Coronary artery (tissue), 2 donors: Measurements from ENCODE around the gene RP2.

Source experiments
- DNase-seq: peaks from one replicate; pipeline ENCODE4 v3.0.0-alpha.2; 2017; ENCODE audit warnings: low spot score
- H3K27ac ChIP-seq, 2 donors: fragments of 200-600 bp; sonication (generic); one replicate each; pipeline ENCODE4 v1.5.1; 2016 to 2019
- H3K4me3 ChIP-seq: fragments of 200-600 bp; sonication (generic); 2 replicates; pipeline ENCODE4 v1.5.1; 2016; ENCODE audit warnings: mild to moderate bottlenecking, moderate library complexity
- TF ChIP-seq, protein P1 (sequence below): fragments of 200-600 bp; sonication (generic); IDR thresholded peaks from one replicate; pipeline ENCODE4 v1.5.1; 2019; ENCODE audit warnings: antibody characterized with exemption

RP2 gene

DNA sequence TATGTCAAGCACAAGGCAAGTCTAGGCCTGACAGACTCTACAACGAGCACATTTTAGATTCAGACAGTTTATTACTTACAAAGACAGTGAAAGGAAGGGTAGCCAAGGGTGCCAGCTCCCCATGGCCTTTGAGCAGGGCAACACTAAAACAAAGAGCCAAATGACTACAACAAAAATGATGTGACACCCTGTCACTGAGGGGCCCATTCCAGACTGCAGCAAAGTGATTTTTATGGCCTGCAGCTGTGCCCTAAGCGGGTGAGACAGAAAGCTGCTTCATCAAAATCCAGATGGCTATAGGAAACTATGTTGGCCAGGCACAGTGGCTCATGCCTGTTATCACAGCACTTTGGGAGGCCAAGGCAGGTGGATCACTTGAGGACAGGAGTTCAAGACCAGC, 13.4 kb upstream of the RP2 start:
- TF ChIP-seq, protein P1, sequence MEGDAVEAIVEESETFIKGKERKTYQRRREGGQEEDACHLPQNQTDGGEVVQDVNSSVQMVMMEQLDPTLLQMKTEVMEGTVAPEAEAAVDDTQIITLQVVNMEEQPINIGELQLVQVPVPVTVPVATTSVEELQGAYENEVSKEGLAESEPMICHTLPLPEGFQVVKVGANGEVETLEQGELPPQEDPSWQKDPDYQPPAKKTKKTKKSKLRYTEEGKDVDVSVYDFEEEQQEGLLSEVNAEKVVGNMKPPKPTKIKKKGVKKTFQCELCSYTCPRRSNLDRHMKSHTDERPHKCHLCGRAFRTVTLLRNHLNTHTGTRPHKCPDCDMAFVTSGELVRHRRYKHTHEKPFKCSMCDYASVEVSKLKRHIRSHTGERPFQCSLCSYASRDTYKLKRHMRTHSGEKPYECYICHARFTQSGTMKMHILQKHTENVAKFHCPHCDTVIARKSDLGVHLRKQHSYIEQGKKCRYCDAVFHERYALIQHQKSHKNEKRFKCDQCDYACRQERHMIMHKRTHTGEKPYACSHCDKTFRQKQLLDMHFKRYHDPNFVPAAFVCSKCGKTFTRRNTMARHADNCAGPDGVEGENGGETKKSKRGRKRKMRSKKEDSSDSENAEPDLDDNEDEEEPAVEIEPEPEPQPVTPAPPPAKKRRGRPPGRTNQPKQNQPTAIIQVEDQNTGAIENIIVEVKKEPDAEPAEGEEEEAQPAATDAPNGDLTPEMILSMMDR = no peak
- Histone ChIP-seq H3K27ac (no peak overlapping the region), H3K4me3 (no peak overlapping the region)
- DNase-seq = no peak

DNA sequence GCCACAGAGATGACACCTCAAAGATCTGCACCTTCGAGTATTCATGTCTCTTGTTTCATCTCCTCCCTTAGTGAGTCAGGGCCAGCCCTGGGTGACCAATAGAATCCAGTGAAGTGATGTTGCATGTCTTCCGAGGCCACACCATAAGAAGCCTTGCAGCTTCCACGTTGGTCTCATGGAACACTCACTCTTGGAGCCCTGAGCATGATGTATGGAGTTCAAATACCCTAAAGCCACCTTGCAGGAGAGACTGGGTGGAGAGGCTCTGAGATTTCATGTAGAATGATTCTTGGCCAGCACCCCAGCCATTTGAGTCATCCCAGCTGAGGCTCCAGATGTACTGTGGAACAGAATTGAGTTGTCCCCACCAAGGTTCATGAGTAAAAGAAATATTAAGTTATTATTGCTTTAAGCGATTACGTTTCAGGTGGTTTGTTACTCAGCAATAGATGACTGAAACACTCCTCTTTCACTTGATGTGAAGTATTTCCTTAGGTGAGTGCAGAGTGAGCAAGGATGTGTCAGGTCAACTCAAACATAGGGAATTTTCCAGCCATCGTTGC, 5.0 kb upstream of the RP2 start:
- Histone ChIP-seq H3K4me3 (no peak overlapping the region), H3K27ac (no peak overlapping the region)
- TF ChIP-seq, protein P1 = no peak
- no peak for DNase-seq

DNA sequence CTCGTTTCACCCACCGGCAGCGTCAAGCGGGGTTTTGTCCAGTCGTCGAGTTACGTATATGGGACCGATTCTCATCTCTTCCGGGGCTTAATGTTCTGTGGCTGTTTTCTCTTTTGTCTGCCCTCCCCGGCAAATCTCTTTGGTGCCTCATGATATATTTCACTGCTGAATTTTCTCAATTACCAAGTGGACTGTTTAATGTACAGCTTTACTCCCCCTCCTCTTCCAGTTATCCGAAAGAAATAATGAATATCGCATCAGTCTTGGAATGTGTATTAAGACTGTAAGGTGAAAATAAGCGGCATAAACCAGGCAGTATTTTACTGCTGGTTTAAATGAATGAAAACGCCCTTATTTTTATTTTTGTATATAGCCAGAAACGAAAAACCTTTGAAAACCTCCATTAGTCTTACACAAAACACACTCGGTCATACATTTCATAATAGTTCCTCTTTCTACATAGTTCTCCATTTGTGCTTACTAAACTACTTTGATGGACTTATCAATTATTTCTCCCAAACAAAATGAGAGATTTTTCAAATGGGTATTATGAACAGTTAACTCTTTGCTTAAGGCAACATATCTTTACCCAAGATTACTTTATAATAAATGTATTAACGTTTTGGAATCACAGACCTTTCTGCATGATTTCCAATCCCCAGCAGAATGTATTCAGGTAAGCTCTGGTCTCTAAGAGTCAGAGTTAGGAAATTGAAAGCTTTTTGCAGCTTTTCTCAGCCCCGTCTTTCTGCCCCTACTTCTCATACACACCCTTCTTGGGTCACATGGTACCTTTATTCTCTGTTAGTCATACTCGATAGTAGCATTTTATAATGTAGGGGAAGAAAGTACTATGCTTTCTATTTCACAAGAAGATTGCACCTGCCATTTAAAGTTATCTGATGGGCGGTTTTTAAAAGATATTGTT, 979 bp downstream of the RP2 start:
- no peak for DNase-seq
- Histone ChIP-seq H3K4me3 (peak overlapping the region; percentile 82), H3K27ac (peak overlapping the region; percentile 80 to 93)
- TF ChIP-seq, protein P1 = no peak

DNA sequence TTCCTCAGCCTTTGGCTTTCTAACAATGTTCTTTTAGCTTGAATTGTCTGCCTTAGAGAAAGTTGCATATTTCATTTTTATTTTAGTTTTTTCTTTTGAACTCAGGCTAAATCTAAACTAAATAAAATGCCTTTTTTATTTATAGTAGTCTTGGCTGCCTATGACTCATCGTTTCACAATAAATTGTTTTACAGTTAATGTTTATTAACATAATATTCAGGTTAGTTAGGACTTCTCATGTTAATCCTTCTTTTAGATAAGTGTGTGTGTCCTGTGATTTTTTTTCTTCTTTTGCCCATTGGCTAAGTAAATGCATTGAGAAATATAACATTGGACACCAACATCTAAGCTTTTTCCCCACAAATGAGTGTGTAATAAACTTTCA, 1.6 kb downstream of the RP2 start:
- H3K4me3 ChIP-seq = peak overlapping the region; percentile 82
- TF ChIP-seq, protein P1 = no peak
- no peak overlapping the region for H3K27ac ChIP-seq
- DNase-seq = no peak

DNA sequence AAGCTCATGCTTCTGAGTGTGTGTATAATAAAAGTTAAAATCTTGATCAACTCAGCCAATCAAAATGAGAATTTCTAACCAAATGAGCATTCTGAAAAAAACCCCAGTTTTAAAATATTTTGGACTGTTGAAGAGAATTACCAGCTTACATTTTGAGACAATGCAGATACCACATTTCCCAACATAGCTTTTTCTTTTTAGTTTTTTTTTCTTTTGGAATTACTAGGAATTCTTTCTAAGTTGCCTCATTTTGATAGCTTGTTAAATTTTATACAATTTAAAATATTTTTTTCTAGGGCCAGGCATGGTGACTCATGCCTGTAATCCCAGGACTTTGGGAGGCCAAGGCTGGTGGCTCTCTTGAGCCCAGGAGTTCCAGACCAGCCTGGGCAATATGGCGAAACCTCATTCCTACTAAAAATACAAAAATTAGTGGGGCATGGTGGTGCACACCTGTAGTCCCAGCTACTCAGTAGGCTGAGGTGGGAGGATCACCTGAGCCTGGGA, 2.2 kb downstream of the RP2 start:
- TF ChIP-seq, protein P1 = no peak
- no peak overlapping the region for H3K4me3 ChIP-seq
- no peak for DNase-seq
- H3K27ac ChIP-seq = no peak overlapping the region

DNA sequence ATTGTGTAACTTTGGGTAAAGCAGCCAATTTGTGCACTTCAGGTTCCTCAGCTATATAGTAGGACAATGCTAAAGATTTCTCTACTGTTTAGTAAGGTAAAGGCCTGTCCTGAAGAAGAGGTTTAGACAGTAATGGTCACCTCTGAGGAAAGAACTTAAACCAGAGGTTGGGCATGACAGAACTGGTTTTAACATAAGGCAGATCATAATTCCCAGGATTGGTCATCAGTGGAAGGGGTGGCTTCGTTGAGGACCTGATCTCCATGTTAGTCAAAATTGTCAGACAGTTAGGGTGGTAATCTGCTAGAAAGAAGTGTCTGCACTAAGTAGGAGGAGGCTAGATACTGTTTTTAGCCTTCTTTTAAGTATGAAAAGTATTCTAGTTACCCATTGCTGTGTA, 4.1 kb downstream of the RP2 start:
- TF ChIP-seq, protein P1 = no peak
- Histone ChIP-seq H3K4me3 (no peak overlapping the region), H3K27ac (peak overlapping the region in 1 of 2 donors; percentile 37)
- no peak for DNase-seq
